GM18508 (cell line): Measurements from ENCODE around the gene TLE1.
"Not testable (repeated sequence)": the region's sequence is repeated elsewhere in the genome, so short reads cannot be mapped to it uniquely, and the experiment has no call there.

Source experiments
- ATAC-seq: cut with Tn5 transposase; IDR thresholded peaks from one replicate; pipeline ENCODE4 v1.9.1; 2021; ENCODE audit warnings: moderate number of reproducible peaks; ENCODE audit not compliant: insufficient read depth, unreplicated experiment

The TLE1 gene

DNA sequence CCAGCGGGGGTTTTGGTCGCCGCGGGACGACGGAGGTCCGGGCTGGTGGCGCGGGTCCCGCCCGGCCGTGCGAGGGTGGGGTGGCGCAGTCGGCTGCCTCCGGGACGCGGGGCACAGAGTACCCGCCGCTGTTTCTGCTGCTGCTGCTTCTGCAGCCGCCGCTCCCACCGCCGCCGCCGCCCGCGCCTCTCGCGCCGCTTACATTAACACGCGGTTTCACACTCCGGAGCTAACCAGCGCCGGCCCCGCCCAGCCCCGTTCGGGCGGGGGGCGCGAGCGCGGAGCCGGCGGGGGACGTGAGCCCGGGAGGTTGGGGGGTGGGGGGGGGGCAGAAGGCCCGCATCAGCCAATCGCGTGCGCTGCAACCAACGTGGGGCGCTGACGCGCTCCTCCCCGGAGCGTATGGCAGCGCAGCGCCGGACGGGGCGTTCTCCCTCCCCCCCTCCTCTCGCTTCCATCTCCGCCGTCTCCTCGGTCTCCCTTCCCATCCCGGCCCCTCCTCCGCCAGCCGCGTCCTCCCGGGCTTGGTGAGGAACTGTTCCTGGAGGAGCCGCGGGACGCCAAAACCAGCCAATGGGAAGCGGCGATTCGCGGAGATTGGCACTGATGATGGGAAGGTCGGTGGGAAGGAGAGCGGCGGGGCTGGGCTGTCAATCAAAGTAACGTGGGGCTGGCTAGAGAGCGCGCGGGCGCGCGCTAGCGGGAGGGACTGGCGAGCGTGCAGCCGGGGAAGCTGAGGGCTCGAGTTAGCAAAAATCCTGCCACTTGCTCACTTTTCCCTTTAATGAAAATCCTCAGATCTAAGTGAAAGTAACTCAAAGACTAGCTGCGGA is at the start of gene TLE1:
Gene TLE1 (minus strand): TSS at position 205 of the 833 bp plus-strand sequence. CDS start 1,307 bp downstream, outside the sequence.
- ATAC-seq = no peak

- no peak for ATAC-seq
These were observed 48.6 kb upstream of the TLE1 start for GRCh38 chr9:81737871-81738507.

GRCh38 chr9:81730498-81730897 is 41.2 kb upstream of the TLE1 start:
- not testable (repeated sequence) for ATAC-seq

DNA sequence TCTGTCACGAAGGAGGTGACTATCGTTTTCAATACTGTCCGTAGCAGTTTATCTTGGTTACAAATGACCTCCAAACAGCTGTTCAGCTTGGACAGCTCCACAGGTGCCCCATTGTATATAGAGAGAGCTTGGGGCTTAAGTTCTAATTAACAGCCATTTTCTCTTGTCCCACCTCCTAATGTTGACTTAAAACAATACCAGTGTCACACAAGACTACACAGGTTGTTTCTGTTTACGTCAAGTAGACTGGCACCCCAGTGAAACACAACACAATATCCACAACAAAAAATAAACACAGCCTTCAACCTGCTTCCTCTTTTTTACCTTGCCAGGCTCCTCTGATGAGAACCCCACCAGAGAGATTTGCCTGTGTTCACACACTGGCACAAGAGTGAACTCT is 39.8 kb upstream of the TLE1 start:
- no peak for ATAC-seq

GRCh38 chr9:81724242-81724889 is 35.0 kb upstream of the TLE1 start:
- no peak for ATAC-seq

DNA sequence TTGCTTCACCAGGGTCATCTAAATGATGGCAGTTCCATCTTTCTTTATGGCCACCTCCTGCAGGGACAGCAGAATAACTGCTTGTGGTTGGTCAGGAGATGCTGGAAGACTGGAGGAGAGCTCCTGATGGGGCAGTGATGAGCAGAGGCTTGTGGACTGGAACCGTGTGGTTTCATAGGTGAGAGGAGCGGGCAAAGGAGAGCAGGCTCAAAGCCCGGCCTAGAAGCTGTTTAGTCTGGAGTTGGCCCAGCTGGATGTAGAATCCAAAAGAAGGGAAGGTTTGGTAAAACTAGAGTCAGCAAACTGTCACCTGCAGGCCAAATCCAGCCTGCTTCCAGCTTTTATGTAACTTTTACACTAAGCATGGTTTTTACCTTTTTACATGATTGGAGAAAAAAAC is 32.9 kb upstream of the TLE1 start:
- no peak for ATAC-seq

DNA sequence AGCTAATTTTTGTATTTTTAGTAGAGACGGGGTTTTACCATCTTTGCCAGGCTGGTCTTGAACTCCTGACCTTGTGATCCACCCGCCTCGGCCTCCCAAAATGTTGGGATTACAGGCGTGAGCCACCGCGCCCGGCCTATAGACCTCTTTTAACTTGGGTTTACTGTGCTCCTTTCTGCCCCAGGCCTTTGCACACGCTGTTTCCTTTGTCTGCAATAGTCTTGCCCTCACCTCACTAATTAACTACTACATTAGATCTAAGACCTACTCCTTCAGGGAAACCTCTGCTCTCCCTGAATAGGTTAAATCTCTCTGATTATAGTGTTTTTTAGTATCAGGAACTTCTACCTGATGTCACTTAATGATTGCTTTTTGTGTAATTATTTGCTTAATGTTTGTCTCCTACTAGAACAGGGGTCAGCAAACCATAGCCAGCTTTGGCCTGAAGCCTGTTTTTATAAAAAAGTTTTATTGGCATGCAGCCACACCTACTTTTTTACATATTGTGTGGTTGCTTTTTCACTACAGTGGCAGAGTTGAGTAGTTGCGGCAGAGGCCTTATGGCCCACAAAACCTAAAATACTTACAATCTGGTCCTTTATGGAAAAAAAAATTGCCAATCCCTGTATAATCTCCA is 31.2 kb upstream of the TLE1 start:
- no peak for ATAC-seq

DNA sequence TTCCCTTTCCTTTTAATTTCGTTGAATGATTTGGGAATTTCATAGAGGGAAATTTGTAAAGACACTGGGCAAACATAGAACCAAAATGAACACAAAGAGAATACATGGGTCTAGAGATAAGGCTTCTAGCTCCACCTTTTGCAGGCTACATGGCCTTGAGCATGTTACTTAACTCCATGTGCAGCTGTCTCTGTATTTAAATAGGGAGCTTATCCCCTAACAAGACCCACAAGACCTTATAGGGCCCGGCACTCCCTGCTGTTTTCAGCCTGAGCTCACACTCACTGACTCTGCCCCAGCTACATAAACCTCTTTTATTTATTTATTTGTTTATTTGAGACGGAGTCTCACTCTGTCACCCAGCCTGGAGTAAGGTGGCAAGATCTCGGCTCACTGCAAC is 30.6 kb upstream of the TLE1 start:
- ATAC-seq = no peak

- no peak for ATAC-seq
These were observed 28.9 kb upstream of the TLE1 start for GRCh38 chr9:81718244-81718643.

DNA sequence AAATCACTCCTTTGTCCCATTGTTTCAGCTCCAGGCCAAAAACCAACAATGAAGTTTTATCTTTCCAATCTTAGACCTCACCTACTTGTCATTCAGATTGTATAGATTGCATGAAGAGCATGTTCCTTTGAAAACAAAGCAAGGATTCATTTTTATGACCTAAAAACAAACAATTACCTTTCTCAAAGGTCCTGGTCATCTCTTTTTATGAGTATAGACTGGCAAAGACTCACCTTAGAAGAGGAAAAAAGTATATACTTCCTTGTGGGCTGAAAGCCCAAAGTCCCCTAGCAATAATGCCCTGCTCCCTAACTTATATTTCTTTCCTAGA is 28.4 kb upstream of the TLE1 start:
- no peak for ATAC-seq

DNA sequence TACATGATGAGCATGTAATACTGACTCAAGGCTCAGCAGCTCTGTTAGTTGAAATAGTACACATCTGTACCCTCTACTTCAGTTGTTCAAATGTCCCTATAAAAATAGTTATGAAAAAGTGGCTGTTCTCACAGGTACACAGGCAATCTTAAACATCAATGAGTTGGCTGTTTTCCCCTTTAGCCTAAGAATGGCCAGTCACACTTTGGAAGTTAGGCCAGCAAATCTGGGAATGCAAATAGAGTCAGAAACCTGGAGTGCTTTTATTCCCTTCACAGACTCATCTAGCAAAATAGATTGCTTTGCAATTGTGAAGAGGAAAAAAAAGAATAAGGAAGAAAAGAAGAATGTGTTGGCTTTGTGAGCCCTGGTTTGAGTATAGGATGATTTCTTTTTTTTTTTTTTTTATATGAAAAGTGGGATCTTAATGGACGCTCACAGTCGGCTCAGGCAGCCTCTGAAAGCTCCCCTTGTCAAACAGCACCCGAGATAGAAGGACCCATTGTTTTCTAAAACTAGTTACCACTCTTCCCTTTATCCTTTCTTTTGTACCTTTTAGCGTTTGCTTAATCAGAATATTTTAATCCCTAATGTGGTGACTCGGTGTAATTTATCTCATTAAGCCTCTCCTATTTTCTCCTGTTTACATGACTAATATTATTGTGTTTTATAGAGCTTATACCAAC is 27.9 kb upstream of the TLE1 start:
- ATAC-seq = no peak

DNA sequence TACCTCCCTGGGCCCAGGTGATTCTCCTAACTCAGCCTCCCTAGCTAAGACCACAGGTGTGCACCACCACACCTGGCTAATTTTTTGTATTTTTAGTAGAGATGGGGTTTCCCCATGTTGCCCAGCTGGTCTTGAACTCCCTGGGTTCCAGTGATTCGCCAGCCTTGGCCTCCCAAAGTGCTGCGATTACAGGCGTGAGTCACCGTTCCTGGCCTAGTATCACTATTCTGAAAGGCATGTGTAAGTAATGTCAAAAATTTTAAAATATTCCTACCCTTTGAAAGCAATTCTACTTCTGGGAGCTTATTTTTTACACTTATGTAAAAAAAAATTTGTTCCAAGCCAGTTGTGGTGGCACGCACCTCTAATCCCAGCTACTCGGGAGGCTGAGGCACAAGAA is 27.1 kb upstream of the TLE1 start:
- no peak for ATAC-seq

GRCh38 chr9:81705578-81705977 is 16.2 kb upstream of the TLE1 start:
- no peak for ATAC-seq

DNA sequence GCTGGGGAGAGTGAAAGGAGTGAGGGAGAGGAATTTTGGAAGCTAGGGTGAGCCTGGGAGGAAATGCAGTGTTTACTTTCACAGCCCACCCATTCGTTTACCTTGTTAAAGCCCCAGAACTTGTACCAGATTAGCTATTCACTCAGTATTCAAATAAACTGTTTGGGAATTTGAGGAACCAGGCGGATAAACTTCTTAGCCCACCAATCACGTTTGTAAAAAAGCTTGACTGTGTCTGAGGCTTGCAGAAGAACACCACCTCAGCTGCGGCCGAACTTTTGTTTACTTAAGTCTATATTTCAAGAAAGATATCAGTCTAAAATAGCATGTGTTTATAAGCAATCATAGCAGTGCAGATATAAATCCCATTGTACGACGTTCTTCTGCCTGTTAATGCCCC is 5.2 kb upstream of the TLE1 start:
- ATAC-seq = no peak

DNA sequence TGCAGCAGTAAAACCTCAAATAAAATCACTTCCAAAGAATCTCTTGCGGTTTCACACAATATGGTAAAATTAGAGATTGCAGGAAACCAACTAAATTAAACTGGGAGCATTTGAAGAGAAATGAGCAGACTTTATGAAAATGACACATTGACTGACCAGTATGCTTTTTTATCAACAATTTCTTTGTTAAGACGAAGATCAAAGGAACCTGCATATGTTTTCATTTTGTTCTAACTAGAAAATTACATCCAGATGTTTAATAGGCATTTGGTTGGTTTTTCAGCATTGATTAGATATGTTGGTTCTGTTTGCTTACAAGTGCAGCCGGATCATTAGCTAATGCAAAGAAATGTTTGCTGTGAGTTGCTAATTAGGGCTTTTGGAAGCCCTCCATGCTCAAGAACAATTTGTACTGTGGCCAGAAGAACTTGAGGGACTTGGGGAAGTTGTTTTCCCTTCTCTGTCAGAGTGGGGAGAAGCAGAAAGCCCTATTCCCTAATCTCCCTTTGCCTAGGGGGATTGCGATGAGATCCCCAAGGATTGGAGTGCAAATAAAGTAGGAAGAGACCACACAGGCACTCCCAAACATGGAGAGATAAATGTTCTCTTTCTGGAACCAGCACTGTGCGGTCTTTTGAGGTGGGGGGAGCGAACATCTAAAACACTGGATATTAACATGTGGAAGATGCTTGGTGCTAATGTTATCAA is 4.5 kb upstream of the TLE1 start:
- no peak for ATAC-seq

- no peak for ATAC-seq
These were observed 1.0 kb upstream of the TLE1 start for GRCh38 chr9:81690251-81690851.

GRCh38 chr9:81689093-81689342 is 329 bp downstream of the TLE1 start:
- ATAC-seq = not testable (repeated sequence)

- not testable (repeated sequence) for ATAC-seq
These were observed 870 bp downstream of the TLE1 start for GRCh38 chr9:81688262-81689092.
